AG10803 (cell line): ENCODE results near the gene ZNF35.
A peak's percentile ranks its signal among the peaks of the same experiment; 100 is the strongest.

Source experiments
- DNase-seq: peaks from one replicate; pipeline ENCODE4 v3.0.0; 2010; ENCODE audit warnings: low read depth
- H3K4me3 ChIP-seq: 2 replicates; pipeline ENCODE4 v1.5.1; 2011; ENCODE audit warnings: mild to moderate bottlenecking, low read length, control low read depth
- CTCF ChIP-seq: conservative IDR thresholded peaks from 2 replicates; pipeline ENCODE4 v1.5.1; 2011; ENCODE audit warnings: mild to moderate bottlenecking, low read length, control low read depth, inconsistent platforms

Gene ZNF35

GRCh38 chr3:44642337-44642736 is 6.2 kb upstream of the ZNF35 start:
- TF ChIP-seq CTCF = no peak
- no peak overlapping the region for H3K4me3 ChIP-seq
- no peak for DNase-seq

- TF ChIP-seq CTCF = no peak
- no peak overlapping the region for H3K4me3 ChIP-seq
- no peak for DNase-seq
Measured at GRCh38 chr3:44643024-44643423, 5.5 kb upstream of the ZNF35 start.

- no peak for DNase-seq
- no peak for TF ChIP-seq CTCF
- H3K4me3 ChIP-seq = no peak overlapping the region
Measured at GRCh38 chr3:44647771-44648170, 761 bp upstream of the ZNF35 start.

GRCh38 chr3:44649709-44650108 is 1.2 kb downstream of the ZNF35 start:
- peak overlapping the region; percentile 85 for H3K4me3 ChIP-seq
- no peak for TF ChIP-seq CTCF
- DNase-seq = no peak

GRCh38 chr3:44654039-44654438 is 5.5 kb downstream of the ZNF35 start:
- no peak overlapping the region for H3K4me3 ChIP-seq
- DNase-seq = no peak
- no peak for TF ChIP-seq CTCF

- TF ChIP-seq CTCF = no peak
- DNase-seq = no peak
- H3K4me3 ChIP-seq = no peak overlapping the region
Measured at GRCh38 chr3:44659015-44659414, 10.5 kb downstream of the ZNF35 start.

- H3K4me3 ChIP-seq = no peak overlapping the region
- TF ChIP-seq CTCF = no peak
- DNase-seq = no peak
Measured at GRCh38 chr3:44659434-44659833, 10.9 kb downstream of the ZNF35 start.
